RWPE2 (cell line): Measurements from ENCODE around the gene RGL1.
A peak's percentile ranks its signal among the peaks of the same experiment; 100 is the strongest.

ENCODE experiments used
- ATAC-seq: fragments of 200-7000 bp; cut with Tn5 transposase; 3 replicates; pipeline ENCODE4 v1.9.1; 2021; ENCODE audit warnings: low read depth
- DNase-seq: peaks from one replicate; pipeline ENCODE4 v3.0.0-alpha.2; 2020; ENCODE audit warnings: low spot score
- H3K27ac ChIP-seq: fragments of 450-650 bp; 2 replicates; pipeline ENCODE4 v1.5.1; 2017; ENCODE audit warnings: mild to moderate bottlenecking; ENCODE audit not compliant: poor library complexity, severe bottlenecking
- H3K27me3 ChIP-seq: fragments of 250-450 bp; sonication (Bioruptor Pico); 2 replicates; pipeline ENCODE4 v1.5.1; 2021; ENCODE audit warnings: mild to moderate bottlenecking, moderate library complexity; ENCODE audit not compliant: insufficient read depth, poor library complexity, severe bottlenecking
- H3K36me3 ChIP-seq: fragments of 250-450 bp; sonication (Bioruptor Pico); 2 replicates; pipeline ENCODE4 v1.5.1; 2020; ENCODE audit warnings: low read depth, mild to moderate bottlenecking, moderate library complexity
- H3K4me1 ChIP-seq: fragments of 250-450 bp; sonication (Bioruptor Pico); 2 replicates; pipeline ENCODE4 v1.5.1; 2021; ENCODE audit warnings: mild to moderate bottlenecking, moderate library complexity; ENCODE audit not compliant: insufficient read depth, poor library complexity, severe bottlenecking
- H3K4me3 ChIP-seq: fragments of 250-450 bp; sonication (Bioruptor Pico); 2 replicates; pipeline ENCODE4 v1.5.1; 2021; ENCODE audit warnings: mild to moderate bottlenecking, moderate library complexity; ENCODE audit not compliant: severe bottlenecking
- H3K9me3 ChIP-seq: fragments of 250-450 bp; sonication (Bioruptor Pico); 2 replicates; pipeline ENCODE4 v1.5.1; 2021; ENCODE audit warnings: mild to moderate bottlenecking, moderate library complexity; ENCODE audit not compliant: severe bottlenecking
- TF ChIP-seq, protein P1 (sequence below): fragments of 450-650 bp; IDR thresholded peaks from one replicate; pipeline ENCODE4 v1.5.1; 2017; ENCODE audit warnings: mild to moderate bottlenecking, moderate library complexity; ENCODE audit not compliant: poor library complexity, severe bottlenecking

The RGL1 gene

DNA sequence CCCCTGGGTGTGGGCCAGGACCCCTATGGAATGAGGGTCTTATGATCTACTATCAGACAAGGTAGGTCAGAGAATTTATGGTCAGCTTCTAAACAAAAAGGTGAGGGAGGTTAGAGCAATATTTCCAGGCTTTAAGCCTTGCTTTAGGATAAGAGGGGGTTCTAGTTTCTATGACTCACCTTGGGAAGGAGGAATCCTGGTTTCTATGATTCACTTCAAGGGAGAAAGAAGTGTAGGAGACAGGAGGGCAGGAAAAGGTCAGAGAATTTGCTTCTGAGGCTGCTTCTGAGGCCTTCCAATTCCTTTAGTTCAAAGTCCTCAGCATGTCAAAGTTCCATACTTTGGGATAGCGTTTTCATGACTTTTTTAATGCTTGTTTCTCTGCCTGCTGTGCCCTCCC, 35.2 kb downstream of the RGL1 start:
- 0 out of 3 replicates have a peak, but pooled peaks have one; percentile 56 for ATAC-seq
- H3K27ac ChIP-seq = no peak overlapping the region
- H3K4me1 ChIP-seq = peaks cover 16% of the 10 kb centered on the region

DNA sequence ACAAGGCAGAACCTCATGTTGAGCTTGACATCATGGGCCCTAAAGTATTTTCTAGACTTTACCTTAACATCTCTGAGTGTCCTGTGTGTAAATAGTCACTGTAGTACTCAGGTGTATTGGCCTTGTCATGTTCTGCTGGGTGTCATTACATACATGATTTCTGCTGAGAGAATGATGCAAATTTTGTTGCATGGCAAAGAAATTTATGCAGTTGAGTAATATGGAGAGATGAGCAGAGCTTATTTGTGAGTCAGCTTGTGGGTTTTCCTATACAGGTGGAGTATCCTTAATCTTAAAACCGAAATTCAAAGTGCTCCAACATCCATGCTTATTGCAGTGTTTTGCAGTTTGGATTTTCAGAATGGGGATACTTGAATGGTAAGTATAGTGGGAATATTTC, 36.6 kb downstream of the RGL1 start:
- Histone ChIP-seq H3K4me1 (peaks cover 16% of the 10 kb centered on the region), H3K9me3 (no peaks in the 10 kb centered on the region), H3K4me3 (no peak overlapping the region), H3K27me3 (no peaks in the 10 kb centered on the region), H3K27ac (no peak overlapping the region), H3K36me3 (no peaks in the 10 kb centered on the region)
- ATAC-seq = no peak; the same call in 2 of the 3 replicates
- TF ChIP-seq, protein P1, sequence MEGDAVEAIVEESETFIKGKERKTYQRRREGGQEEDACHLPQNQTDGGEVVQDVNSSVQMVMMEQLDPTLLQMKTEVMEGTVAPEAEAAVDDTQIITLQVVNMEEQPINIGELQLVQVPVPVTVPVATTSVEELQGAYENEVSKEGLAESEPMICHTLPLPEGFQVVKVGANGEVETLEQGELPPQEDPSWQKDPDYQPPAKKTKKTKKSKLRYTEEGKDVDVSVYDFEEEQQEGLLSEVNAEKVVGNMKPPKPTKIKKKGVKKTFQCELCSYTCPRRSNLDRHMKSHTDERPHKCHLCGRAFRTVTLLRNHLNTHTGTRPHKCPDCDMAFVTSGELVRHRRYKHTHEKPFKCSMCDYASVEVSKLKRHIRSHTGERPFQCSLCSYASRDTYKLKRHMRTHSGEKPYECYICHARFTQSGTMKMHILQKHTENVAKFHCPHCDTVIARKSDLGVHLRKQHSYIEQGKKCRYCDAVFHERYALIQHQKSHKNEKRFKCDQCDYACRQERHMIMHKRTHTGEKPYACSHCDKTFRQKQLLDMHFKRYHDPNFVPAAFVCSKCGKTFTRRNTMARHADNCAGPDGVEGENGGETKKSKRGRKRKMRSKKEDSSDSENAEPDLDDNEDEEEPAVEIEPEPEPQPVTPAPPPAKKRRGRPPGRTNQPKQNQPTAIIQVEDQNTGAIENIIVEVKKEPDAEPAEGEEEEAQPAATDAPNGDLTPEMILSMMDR = no peak
- no peak for DNase-seq

More for the DNA sequence above, 35.2 kb downstream of the RGL1 start:
- Histone ChIP-seq H3K4me3 (no peak overlapping the region), H3K36me3 (no peaks in the 10 kb centered on the region), H3K9me3 (no peaks in the 10 kb centered on the region), H3K27me3 (no peaks in the 10 kb centered on the region)
- TF ChIP-seq, protein P1 = no peak
- no peak for DNase-seq

DNA sequence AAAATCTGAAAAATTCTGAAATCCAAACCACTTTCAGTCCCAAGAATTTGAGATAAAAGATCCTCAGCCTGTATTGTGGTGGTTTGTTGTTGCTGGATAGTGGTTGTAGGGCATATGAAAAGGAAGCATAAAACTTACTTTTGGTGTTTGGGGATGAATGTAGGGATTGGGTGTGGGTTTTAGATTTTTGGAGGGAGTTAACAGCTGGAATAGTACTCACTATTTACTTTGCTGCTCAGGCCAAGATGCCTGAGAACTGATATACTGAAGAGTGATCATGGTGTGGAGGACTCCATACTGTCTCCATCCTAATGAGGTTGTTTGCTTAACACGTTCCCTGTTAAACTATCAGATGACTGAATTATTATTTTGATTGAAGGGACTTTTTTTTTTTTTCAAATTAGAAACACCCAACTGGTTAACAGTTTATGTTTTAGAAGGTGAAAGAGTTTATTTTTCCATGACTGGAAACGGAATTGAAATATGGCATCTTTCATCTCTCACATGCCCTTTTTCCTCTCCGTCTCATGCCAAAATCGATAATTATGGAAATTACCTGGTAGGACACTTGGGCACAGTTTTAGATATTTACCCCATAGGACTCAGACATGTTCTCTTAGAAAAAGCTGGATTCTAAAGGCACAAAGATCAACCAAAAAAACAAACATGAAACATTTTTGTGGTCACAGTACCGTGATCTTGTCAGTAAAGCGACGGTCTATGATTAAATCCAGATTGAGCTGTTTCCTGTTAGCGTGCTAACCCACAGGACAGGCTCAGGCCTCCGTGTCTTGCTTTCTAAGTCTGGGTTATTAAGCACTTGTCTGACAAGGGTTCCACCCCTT, 37.3 kb downstream of the RGL1 start:
- Histone ChIP-seq H3K36me3 (no peaks in the 10 kb centered on the region), H3K27ac (no peak overlapping the region), H3K4me1 (peaks cover 16% of the 10 kb centered on the region), H3K4me3 (no peak overlapping the region), H3K27me3 (no peaks in the 10 kb centered on the region), H3K9me3 (no peaks in the 10 kb centered on the region)
- TF ChIP-seq, protein P1 = no peak
- DNase-seq = no peak
- peak; percentile 64 for ATAC-seq

DNA sequence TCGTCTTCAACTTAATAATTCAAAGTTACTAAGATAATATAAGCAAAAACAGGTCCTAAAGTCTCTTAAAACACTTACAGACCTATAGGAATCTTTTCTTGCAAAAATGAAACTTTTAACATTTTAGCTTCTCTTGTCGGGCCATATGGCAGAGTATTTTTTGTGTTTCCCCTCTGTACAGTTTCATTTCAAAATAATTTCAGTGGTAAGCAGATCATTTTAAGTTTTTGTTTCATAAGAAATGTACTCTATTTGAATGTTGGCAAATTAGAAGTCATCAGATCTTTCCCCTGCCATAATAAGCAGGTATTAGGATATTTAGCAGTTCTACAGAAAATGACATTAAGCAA, 37.9 kb downstream of the RGL1 start:
- Histone ChIP-seq H3K27me3 (no peaks in the 10 kb centered on the region), H3K9me3 (no peaks in the 10 kb centered on the region), H3K4me1 (peaks cover 16% of the 10 kb centered on the region), H3K27ac (no peak overlapping the region), H3K4me3 (no peak overlapping the region), H3K36me3 (no peaks in the 10 kb centered on the region)
- TF ChIP-seq, protein P1 = no peak
- ATAC-seq = no peak
- no peak for DNase-seq

DNA sequence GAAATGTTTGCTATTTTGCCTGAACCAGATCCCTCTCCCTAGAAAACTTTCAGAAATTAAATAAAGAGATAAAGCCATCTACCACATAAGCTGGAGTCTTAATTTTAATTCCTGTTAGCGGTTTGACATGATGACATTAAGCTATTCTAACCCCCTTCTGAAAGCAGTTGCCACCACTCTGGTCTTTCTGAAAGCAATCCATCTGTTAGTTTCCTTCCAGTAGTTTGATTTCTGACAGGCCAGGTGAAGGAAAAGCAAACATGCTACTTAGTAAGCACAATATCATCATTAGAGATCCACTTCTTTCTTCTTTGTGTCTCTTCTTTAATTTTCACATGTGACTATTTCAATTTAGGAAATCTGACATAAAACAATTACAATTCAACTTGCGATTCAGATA, 39.9 kb downstream of the RGL1 start:
- ATAC-seq (no peak), DNase-seq (no peak)
- H3K27ac ChIP-seq = no peak overlapping the region
- H3K4me1 ChIP-seq = peaks cover 16% of the 10 kb centered on the region
- no peaks in the 10 kb centered on the region for H3K27me3 ChIP-seq
- H3K36me3 ChIP-seq = no peaks in the 10 kb centered on the region
- H3K9me3 ChIP-seq = no peaks in the 10 kb centered on the region
- TF ChIP-seq, protein P1 = no peak
- no peak overlapping the region for H3K4me3 ChIP-seq
